SH-SY5Y (cell line): ENCODE results near the gene CCRL2.

ENCODE experiments used
- GATA2 ChIP-seq: IDR thresholded peaks from 2 replicates; pipeline ENCODE4 v1.6.1; 2011; ENCODE audit warnings: mild to moderate bottlenecking, low read depth, low read length
- GATA3 ChIP-seq: IDR thresholded peaks from 2 replicates; pipeline ENCODE4 v1.6.1; 2011; ENCODE audit warnings: low read depth, mild to moderate bottlenecking, low read length, moderate library complexity

CCRL2 gene, protein sequence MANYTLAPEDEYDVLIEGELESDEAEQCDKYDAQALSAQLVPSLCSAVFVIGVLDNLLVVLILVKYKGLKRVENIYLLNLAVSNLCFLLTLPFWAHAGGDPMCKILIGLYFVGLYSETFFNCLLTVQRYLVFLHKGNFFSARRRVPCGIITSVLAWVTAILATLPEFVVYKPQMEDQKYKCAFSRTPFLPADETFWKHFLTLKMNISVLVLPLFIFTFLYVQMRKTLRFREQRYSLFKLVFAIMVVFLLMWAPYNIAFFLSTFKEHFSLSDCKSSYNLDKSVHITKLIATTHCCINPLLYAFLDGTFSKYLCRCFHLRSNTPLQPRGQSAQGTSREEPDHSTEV

DNA sequence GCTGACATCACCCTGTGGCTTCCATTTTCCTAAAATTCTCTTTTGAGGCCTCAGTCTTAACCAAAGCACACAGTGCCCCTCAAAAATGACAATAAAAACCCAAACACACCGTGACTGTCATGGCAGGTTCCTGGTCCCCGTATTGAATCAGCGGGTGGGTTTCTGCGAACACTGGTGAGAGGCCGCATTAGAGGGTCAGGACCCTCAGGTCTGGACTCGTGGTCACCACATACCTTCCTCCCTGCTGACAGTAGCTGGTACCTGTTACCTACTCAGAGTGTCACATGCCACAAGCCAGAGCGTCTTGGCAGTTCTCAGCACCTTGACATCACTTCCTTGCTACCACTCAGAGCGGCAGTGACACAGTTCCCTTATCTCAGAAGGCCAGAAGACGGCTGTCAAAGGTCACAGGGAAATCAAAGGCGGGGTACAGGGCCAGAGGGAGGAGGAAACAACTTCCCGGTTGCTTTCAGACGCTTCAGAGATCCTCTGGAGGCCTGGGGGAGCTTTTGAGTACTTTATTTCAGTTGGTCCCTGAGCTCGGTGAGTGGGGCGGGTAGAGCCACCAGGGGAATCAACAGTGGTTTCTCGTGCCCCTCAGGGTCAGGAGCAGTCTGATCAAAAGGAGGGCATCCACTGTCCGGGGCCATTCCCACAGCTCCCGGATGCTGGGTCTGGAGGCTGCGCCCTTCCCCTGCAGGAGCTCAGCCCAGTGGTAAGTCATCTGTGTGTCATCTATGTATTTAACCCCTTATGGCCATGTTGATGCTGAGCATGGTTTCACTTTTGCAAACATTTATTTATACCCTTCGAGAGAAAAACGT, at the start of gene CCRL2, which contains the start of gene CCR5AS:
Gene CCRL2 (plus strand): TSS at position 472 of the 824 bp plus-strand sequence. CDS start 821 bp downstream, outside the sequence.
Gene CCR5AS (minus strand): TSS at position 279 of the 824 bp plus-strand sequence.
- TF ChIP-seq GATA3 (no peak), GATA2 (no peak)

GRCh38 chr3:46358466-46358865, 48.6 kb upstream of the CCRL2 start:
- TF ChIP-seq GATA3 (no peak), GATA2 (no peak)

DNA sequence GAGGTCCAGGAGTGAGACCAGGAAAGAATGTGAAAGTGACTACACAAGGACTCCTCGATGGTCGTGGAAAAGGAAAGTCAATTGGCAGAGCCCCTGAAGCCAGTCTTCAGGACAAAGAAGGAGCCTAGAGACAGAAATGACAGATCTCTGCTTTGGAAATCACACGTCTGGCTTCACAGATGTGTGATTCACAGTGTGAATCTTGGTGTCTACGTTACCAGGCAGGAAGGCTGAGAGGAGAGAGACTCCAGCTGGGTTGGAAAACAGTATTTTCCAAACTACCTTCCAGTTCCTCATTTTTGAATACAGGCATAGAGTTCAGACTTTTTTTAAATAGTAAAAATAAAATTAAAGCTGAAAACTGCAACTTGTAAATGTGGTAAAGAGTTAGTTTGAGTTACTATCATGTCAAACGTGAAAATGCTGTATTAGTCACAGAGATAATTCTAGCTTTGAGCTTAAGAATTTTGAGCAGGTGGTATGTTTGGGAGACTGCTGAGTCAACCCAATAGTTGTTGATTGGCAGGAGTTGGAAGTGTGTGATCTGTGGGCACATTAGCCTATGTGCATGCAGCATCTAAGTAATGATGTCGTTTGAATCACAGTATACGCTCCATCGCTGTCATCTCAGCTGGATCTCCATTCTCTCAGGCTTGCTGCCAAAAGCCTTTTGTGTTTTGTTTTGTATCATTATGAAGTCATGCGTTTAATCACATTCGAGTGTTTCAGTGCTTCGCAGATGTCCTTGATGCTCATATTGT, 47.1 kb upstream of the CCRL2 start:
- TF ChIP-seq GATA2 = no peak
- TF ChIP-seq GATA3 = no peak

- TF ChIP-seq GATA3 (no peak), GATA2 (no peak)
Observed at GRCh38 chr3:46360907-46361306, 46.2 kb upstream of the CCRL2 start.

DNA sequence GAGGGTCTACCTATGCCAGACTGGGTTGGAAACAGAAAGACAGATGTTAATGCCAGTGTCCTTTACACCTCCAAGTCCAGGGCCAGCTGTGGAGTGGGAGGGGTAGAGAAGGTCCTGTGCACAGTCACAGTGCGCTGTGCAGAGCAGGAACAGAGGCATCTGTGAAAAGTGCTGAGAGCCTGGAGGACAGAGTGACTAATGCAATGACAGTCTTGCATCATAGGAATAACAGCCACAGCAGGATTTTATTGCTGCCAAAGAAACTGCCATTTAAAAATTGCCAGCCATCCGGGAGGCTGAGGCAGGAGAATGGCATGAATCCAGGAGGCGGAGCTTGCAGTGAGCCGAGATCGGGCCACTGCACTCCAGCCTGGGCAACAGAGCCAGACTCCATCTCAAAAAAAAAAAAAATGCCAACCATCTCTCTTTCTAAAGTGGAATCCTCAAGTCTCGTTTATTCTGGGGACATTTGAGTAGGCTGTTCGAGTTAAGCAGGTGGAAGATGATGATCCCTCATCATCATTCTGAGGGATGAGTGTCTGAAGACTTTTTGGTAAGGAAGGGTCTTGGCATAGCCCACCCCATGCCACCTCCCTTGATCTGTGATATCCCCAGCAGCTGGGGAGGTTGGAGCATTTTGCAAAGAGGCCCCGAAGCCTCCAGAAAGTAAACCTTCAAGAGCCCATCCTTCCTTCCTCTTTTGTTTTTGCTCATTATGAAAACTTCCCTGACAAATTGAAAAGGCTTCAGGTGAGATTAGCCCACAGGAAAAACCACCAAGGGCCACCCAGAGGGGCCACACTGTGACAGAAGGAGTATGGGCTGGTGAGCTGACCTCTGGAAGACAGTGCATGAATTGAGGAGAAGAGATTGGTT, 45.4 kb upstream of the CCRL2 start:
- no peak for TF ChIP-seq GATA3
- no peak for TF ChIP-seq GATA2

- TF ChIP-seq GATA2 (no peak), GATA3 (no peak)
Observed at GRCh38 chr3:46365041-46365440, 42.0 kb upstream of the CCRL2 start.

GRCh38 chr3:46365737-46366524, 41.1 kb upstream of the CCRL2 start:
- no peak for TF ChIP-seq GATA2
- TF ChIP-seq GATA3 = no peak

DNA sequence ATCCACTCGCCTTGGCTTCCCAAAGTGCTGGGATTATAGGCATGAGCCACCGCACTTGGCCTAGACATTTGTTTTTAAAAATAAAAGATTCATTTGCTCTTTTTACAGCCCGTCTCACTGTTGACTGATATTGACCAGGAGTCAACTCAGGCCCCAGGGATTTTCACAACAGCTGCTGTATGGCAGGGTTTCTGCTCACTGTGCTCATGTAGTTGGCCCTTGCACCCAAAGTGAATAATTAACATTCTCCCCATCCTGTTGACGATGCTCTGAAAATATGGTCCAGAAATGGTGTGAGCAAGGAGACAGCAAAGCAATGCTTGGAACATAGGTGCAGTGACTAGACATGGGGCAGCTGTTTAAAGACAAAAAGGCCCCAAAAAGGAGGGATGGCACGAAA, 39.2 kb upstream of the CCRL2 start:
- no peak for TF ChIP-seq GATA3
- no peak for TF ChIP-seq GATA2

DNA sequence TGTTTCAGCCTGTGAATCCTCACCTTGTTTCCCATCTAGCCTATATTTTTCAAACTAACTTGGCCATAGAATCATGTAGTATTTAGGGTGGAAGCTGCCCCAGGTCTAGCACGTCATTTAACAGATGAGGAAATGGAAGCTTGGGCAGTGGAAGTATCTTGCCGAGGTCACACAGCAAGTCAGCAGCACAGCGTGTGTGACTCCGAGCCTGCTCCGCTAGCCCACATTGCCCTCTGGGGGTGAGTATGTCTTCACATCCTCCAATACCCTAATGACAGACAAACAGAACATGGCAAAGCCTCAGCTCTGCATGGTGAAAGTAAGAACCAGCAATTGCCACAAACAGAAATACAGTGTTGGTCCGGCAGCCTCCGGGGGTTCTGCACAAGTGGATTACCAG, 38.5 kb upstream of the CCRL2 start:
- TF ChIP-seq GATA3 (no peak), GATA2 (no peak)

DNA sequence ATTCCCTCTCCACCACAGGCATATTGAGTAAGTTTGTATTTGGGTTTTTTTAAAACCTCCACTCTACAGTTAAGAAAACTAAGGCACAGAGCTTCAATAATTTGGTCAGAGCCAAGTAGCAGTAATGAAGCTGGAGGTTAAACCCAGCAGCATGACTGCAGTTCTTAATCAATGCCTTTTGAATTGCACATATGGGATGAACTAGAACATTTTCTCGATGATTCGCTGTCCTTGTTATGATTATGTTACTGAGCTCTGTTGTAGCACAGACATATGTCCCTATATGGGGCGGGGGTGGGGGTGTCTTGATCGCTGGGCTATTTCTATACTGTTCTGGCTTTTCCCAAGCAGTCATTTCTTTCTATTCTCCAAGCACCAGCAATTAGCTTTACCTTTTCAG, 37.9 kb upstream of the CCRL2 start:
- no peak for TF ChIP-seq GATA2
- TF ChIP-seq GATA3 = no peak

GRCh38 chr3:46369675-46370132, 37.4 kb upstream of the CCRL2 start:
- TF ChIP-seq GATA3 = no peak
- no peak for TF ChIP-seq GATA2

DNA sequence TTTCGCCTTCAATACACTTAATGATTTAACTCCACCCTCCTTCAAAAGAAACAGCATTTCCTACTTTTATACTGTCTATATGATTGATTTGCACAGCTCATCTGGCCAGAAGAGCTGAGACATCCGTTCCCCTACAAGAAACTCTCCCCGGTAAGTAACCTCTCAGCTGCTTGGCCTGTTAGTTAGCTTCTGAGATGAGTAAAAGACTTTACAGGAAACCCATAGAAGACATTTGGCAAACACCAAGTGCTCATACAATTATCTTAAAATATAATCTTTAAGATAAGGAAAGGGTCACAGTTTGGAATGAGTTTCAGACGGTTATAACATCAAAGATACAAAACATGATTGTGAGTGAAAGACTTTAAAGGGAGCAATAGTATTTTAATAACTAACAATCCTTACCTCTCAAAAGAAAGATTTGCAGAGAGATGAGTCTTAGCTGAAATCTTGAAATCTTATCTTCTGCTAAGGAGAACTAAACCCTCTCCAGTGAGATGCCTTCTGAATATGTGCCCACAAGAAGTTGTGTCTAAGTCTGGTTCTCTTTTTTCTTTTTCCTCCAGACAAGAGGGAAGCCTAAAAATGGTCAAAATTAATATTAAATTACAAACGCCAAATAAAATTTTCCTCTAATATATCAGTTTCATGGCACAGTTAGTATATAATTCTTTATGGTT, 36.1 kb upstream of the CCRL2 start, which contains the start of gene CCR5:
Gene CCR5 (plus strand): TSS at position 108 of the 680 bp plus-strand sequence. CDS start 1,957 bp downstream, outside the sequence.
- TF ChIP-seq GATA3 (no peak), GATA2 (no peak)
